HG03045 (cell line): ENCODE results near the gene CDH13.

Source experiments
- ATAC-seq: cut with Tn5 transposase; IDR thresholded peaks from one replicate; pipeline ENCODE4 v1.9.1; 2021; ENCODE audit warnings: mild to moderate bottlenecking, moderate library complexity; ENCODE audit not compliant: unreplicated experiment

CDH13 gene

DNA sequence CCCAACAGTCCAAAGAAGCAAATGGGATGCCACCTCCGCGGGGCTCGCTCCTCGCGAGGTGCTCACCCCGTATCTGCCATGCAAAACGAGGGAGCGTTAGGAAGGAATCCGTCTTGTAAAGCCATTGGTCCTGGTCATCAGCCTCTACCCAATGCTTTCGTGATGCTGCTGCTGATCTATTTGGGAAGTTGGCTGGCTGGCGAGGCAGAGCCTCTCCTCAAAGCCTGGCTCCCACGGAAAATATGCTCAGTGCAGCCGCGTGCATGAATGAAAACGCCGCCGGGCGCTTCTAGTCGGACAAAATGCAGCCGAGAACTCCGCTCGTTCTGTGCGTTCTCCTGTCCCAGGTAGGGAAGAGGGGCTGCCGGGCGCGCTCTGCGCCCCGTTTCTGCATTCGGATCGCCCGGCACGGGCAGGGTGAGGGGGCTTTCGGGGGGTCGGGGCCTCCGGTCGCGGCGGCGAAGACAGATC lies at the start of gene CDH13:
TSS of gene CDH13 (plus strand) at position 179 of the 471 bp plus-strand sequence.
- no peak for ATAC-seq

- ATAC-seq, result no peak
Observed at GRCh38 chr16:82580298-82580890, 46.4 kb upstream of the CDH13 start.

- no peak for ATAC-seq
Observed at GRCh38 chr16:82582975-82583374, 43.8 kb upstream of the CDH13 start.

DNA sequence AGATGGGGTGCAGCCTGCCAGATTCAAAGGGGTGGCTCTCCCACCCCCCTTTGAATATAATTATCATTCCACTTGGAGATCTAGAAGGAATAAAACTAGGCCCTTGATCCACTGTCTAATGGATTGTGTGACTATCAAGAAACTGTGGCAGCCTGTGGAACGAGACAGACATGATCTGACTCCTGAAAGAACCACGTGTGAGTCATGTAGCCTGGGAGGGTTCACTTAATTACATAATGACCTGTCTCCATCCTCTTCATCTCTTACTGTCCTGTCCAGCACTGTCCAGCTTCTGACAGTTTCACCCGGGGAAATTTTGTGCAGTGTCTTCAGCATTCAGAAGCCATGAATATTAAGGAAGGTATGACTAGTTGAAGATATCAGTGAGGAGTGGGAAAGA lies 43.3 kb upstream of the CDH13 start:
- ATAC-seq, result no peak

DNA sequence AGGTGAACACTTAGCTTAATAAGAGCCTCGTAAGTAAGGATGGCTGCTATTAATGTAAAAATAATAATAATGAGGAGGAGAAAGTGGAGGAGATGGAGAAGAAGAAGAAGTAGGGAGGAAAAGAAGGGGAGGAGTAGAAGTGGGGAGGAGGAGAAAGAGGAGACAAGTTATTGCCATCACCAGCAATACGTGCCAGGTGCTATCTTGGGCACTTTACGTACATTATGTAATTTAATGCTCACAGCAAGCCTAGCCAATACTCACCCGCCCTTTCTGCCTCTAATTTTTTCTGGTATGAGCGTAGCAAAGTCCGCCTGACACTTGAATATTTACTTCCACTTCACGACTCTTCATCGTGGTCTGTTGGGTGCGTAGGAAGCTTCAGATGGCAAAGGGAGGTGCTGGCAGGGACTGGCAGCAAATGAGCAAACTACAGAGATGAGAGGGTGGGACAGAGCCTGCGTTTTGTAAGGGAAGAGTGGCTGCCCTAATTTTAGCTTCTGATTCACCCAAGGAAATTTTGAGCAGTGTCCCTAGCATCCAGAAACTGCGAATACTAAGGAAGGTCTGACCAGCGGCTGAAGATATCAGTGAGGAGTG lies 42.1 kb upstream of the CDH13 start:
- ATAC-seq, result no peak

DNA sequence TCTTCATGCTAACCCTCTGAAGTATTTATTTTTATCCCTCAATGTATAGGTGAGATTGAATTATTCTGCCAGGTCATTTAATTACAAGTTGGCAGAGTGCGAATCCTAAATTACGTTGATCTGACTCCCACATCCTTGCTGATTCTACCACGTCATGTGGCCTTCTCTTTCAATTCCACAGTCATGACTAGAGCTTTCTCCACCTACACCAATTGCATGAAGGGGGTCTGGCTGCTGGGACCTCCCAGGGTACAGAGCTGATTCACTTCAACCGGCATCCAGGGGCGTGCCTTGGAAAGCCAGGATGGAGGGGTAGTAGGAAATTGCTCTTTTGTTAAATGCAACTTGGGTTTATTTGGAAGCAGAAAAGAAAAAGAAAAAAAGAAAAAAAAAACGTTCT lies 41.1 kb upstream of the CDH13 start:
- ATAC-seq, result no peak

GRCh38 chr16:82586130-82586529 lies 40.6 kb upstream of the CDH13 start:
- no peak for ATAC-seq

DNA sequence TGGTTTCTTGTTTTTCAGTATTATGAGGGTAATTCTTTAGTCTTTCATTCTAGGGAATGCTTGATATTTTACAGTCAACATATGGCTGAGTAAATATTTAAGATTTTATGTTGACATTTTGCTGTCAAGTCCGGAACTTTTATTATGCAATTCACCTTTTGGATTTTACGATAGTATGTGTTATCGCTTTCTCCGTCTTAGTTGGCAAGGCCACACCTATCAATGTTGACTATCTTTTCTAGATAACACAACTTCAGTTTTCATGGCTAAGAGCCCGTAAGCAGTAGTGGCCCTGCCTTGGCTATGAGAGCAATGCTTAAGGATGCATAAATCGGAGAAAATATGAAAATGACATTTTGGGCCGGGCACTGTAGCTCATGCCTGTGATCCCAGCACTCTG lies 39.5 kb upstream of the CDH13 start:
- ATAC-seq, result no peak

- no peak for ATAC-seq
Observed at GRCh38 chr16:82589407-82589806, 37.4 kb upstream of the CDH13 start.

GRCh38 chr16:82594114-82594513 lies 32.7 kb upstream of the CDH13 start:
- no peak for ATAC-seq

DNA sequence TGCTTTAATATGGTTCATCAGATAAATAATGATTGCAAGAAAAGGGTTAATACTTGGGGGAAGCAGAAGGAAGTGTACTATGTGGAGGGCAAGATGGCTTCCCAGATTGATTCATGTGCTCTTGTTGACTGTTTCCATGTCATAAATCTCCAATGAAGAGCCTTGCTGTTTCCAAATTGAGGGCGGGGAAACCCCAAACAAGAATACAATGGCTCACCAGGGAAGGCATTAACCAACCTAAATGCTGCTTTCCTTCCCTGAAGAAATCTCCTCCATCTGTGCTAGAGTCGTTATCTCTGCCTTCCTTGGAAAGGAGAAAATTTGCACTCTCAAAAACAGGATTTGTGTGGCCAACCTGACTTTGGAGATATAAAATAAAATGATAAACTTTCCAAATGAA lies 28.0 kb upstream of the CDH13 start:
- no peak for ATAC-seq

GRCh38 chr16:82601989-82602640 lies 24.7 kb upstream of the CDH13 start:
- ATAC-seq, result no peak

DNA sequence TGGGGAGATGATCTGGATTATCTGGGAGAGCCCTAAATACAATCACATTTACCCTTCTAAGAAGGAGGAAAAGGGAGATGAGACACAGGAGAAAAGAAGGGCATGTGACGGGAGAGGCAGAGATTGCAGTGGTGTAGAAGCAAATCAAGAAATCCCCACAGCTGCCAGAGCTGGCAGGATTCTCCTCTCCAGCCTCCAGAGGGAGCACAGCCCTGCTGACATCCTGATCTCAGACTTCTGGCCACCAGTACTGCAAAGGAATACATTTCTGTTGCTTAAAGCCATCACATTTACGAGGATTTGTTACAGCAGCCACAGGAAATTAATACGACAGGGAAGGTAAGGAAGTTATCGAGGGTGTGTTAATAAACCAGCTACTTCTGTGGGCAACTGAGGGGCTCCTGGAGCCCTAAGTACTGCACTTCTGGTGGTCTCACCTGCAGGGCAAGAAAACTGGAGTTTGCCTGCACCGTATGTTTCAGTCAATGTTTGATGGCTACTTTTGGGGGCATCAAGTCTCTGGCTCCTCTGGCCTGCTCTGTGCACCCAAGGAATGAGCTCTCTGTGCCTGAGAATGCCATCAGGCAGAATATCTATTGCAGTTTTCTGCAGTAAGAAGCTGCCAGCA lies 22.9 kb upstream of the CDH13 start:
- no peak for ATAC-seq

DNA sequence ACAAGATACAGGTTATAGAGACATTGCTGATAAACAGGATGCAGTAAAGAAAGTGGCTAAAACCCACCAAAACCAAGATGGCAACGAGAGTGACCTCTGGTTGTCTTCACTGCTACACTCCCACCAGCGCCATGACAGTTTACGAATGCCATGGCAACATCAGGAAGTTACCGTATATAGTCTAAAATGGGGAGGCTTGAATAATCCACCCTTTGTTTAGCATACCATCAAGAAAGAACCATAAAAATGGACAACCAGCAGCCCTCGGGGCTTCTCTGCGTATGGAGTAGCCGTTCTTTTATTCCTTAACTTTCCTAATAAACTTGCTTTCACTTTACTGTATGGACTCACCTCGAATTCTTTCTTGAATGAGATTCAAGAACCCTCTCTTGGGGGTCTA lies 21.7 kb upstream of the CDH13 start:
- ATAC-seq, result no peak

DNA sequence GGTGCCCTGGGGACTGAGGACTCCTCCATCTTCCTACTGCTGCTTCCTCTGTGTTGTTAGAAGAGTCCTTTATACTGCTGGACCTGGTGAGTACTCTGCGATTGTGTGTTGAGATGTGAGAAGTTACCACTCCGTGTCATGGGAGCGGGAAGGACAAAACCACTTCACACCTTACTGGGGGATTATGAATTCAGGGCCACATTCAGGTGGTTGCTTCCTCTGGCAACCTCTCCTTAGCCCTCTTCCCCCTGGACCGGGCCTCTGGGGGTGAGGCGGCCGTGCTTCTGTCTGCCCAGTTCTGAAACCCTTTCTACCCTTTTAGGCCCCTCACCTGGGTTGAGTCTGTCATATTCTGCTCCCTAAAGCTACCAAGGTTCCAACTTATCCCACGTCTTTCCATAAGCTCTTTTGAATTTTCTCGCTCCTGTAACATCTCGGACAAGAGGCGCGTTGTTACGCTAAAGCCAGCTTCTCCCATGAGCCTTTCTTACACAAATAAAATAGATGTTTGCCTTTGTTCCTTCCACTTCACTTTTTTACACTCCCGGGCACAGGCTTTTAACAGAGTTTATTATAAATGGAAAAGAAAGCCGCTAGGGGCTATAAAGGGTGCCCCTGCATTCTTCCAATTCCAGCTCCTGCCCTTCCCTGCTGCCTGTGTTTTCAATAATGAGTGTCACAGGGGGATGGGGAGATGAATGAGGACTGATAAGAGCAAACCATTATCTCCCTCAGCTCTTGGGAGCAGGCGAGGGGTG lies 20.7 kb upstream of the CDH13 start:
- ATAC-seq, result no peak

DNA sequence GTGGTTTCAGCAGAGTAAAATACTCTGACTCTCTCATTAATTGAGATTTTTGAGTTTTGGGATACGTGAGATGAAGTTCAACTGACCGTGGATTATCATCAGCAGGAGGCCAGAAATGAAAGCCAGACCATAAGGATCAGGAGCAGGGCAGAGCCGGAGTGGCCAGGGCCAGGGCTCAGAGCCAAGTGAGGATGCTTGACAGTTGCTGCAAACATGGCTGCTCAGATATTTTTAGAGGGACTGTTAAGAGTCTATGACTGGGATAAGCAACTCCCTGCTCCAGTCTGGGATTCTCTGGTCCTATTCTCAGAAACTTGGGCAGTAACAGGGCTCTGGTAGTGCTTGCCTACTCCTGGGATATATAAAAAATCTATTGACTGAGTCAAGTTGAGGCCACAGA lies 17.6 kb upstream of the CDH13 start:
- ATAC-seq, result no peak

DNA sequence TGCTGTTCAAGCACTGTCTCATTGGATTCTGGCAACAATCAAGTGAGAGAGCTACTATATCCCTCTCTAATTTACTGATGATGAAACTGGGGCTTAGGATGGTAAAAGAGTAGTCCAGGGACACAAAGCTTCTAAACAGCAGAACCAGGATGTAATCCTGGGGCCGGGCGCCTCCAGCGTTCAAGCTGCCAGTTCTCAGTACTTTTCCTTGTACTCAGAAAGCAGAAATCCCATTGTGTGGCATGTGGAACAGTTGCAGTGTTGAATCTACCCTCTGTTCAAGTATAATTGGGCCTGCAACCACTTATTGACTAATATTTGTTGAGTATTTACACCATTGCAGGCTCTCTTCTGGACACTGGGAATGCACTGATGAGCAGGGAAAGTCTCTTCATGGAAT lies 14.5 kb upstream of the CDH13 start:
- no peak for ATAC-seq

DNA sequence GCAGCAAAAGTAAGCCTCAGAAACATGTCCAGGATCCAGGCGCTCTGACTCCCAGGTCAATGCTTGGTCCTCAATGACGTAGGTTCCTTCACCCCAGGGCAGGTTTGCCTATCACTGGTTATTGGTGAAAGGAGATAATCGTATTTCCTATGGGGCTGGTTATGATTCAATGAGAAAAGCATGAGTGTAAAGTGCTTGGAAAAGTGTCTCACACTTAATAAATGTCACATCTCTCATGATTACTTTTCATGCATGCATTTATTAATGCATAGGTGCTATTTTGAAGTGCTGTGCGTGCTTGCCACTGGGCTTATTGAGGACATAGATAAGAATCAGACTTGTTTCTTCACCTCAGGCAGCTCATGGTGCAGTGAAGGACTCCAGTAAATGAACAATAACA lies 10.4 kb upstream of the CDH13 start:
- no peak for ATAC-seq

DNA sequence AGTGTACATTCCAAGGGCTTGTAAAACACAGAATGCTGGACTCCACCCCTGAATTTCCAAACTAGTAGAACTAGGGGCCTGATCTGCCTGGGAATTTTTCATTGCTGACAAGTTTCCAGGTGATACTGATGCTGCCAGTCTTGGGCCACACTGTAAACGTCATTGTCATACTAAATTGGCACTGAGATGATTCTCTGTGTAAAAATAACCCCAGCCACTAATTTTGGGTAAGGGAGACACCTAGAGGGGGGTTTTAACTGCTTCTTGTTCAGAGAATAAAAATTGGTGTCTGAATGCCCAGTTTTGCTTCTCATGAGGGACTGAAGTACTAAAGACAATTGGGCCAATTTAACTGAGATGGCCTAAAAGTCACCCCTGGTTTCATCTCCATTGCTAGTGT lies 5.0 kb upstream of the CDH13 start:
- ATAC-seq, result no peak

GRCh38 chr16:82623241-82623640 lies 3.5 kb upstream of the CDH13 start:
- no peak for ATAC-seq
